ENCODE results near the gene PTPN2.
"Not testable (repeated sequence)": the region's sequence is repeated elsewhere in the genome, so short reads cannot be mapped to it uniquely, and the experiment has no call there.

DNA sequence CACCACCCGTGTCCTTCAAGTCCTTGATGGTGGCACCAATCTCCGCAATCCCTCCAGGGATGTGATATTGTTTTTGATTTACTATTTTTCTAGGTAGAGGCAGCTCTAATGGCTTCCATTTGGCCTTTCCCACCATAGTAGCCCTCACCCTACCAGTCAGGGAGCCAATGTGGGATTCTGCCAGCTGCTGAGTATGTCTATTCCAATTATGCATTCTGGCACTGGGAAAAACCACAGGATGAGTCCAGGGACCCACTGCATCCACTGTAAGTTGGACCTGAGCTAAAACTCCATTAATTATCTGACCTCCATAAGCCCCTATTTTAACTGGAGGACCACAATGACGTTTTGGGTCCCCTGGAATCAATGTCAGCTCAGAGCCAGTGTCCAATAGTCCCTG lies 125.5 kb downstream of the PTPN2 start:
- TF ChIP-seq, protein P1, sequence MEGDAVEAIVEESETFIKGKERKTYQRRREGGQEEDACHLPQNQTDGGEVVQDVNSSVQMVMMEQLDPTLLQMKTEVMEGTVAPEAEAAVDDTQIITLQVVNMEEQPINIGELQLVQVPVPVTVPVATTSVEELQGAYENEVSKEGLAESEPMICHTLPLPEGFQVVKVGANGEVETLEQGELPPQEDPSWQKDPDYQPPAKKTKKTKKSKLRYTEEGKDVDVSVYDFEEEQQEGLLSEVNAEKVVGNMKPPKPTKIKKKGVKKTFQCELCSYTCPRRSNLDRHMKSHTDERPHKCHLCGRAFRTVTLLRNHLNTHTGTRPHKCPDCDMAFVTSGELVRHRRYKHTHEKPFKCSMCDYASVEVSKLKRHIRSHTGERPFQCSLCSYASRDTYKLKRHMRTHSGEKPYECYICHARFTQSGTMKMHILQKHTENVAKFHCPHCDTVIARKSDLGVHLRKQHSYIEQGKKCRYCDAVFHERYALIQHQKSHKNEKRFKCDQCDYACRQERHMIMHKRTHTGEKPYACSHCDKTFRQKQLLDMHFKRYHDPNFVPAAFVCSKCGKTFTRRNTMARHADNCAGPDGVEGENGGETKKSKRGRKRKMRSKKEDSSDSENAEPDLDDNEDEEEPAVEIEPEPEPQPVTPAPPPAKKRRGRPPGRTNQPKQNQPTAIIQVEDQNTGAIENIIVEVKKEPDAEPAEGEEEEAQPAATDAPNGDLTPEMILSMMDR (IDR thresholded peaks at IDR 0.05), result not testable (repeated sequence)
- TF ChIP-seq POLR2A (IDR thresholded peaks at IDR 0.05), result not testable (repeated sequence)
